PC-9 (cell line): ENCODE measurements around the gene ST8SIA6. TPM values are rescaled to one million over a fixed set of nuclear protein-coding genes. Genes with fewer than 3 reads are reported as not detected.
"Not testable (repeated sequence)": the region's sequence is repeated elsewhere in the genome, so short reads cannot be mapped to it uniquely, and the experiment has no call there.

Experiments used
- BruUV-seq: library from RNA; stranded (reverse); fragments of 400-500 nt; replicated peaks from 2 replicates; lab custom pipeline; 2021; lab: Mats Ljungman, UMichigan
- CTCF ChIA-PET: fragments of 300-600 bp; sonication (Branson Sonifier 250); formaldehyde crosslinking; loops from one replicate; lab custom pipeline; 2022; ENCODE audit warnings: antibody characterized with exemption; lab: Charles Lee
- POLR2A ChIA-PET: fragments of 300-600 bp; sonication (Branson Sonifier 250); formaldehyde crosslinking; loops from one replicate; lab custom pipeline; 2022; ENCODE audit warnings: antibody characterized with exemption; ENCODE audit not compliant: unreplicated experiment; lab: Charles Lee
- DNase-seq, 2 experiments: peaks; one replicate each; pipeline versions ENCODE4 v3.0.0 to v3.0.0-alpha.2; 2015 to 2022; ENCODE audit warnings: mixed read lengths in 1 of 2
- H2AFZ ChIP-seq: fragments of 200-600 bp; sonication (generic); 2 replicates; pipeline ENCODE4 v1.8.1; 2017; ENCODE audit warnings: antibody characterized with exemption
- H3F3A ChIP-seq: fragments of 200-600 bp; sonication (generic); 2 replicates; pipeline ENCODE4 v1.8.1; 2017; ENCODE audit warnings: antibody characterized with exemption, mild to moderate bottlenecking, low read depth; ENCODE audit not compliant: insufficient read depth
- H3K27ac ChIP-seq: fragments of 200-600 bp; sonication (generic); 2 replicates; pipeline ENCODE4 v1.6.1; 2016; ENCODE audit warnings: mixed run types
- H3K27me3 ChIP-seq: fragments of 200-600 bp; sonication (generic); 2 replicates; pipeline ENCODE4 v1.6.1; 2016; ENCODE audit warnings: low read depth, mixed run types; ENCODE audit not compliant: insufficient read depth
- H3K36me3 ChIP-seq: fragments of 200-600 bp; sonication (generic); 2 replicates; pipeline ENCODE4 v1.6.1; 2016; ENCODE audit warnings: low read depth, mixed run types
- H3K4me1 ChIP-seq: fragments of 200-600 bp; sonication (generic); replicated peaks from 2 replicates; pipeline ENCODE4 v1.6.1; 2016; ENCODE audit warnings: mixed run types; ENCODE audit not compliant: insufficient read depth
- H3K4me2 ChIP-seq: fragments of 200-600 bp; sonication (generic); 2 replicates; pipeline ENCODE4 v1.6.1; 2017; ENCODE audit warnings: mixed run types
- H3K4me3 ChIP-seq: fragments of 200-600 bp; sonication (generic); 2 replicates; pipeline ENCODE4 v1.6.1; 2016; ENCODE audit warnings: mixed run types
- H3K79me2 ChIP-seq: fragments of 200-600 bp; sonication (generic); 2 replicates; pipeline ENCODE4 v1.6.1; 2017; ENCODE audit warnings: low read depth, mixed run types
- H3K9me2 ChIP-seq: fragments of 200-600 bp; sonication (generic); 2 replicates; pipeline ENCODE4 v1.8.1; 2017; ENCODE audit warnings: mild to moderate bottlenecking; ENCODE audit not compliant: insufficient read depth
- H3K9me3 ChIP-seq: fragments of 200-600 bp; sonication (generic); 2 replicates; pipeline ENCODE4 v1.8.1; 2016; ENCODE audit warnings: low read depth; ENCODE audit not compliant: insufficient read depth
- H4K20me1 ChIP-seq: fragments of 200-600 bp; sonication (generic); 2 replicates; pipeline ENCODE4 v1.8.1; 2017; ENCODE audit not compliant: insufficient read depth
- CTCF ChIP-seq: fragments of 200-600 bp; sonication (generic); conservative IDR thresholded peaks from 2 replicates; pipeline ENCODE4 v1.6.1; 2017; ENCODE audit warnings: mixed run types, antibody characterized with exemption, mild to moderate bottlenecking, moderate library complexity
- EZH2 ChIP-seq: fragments of 200-600 bp; sonication (generic); IDR thresholded peaks from 2 replicates; pipeline ENCODE4 v1.8.0; 2017; ENCODE audit warnings: antibody characterized with exemption, low read depth
- intact Hi-C: fragments of 100-400 bp; cut with micrococcal nuclease; formaldehyde crosslinking; loops from one replicate; pipeline ENCODE4 v1.10.0; 2022; ENCODE audit not compliant: unreplicated experiment
- total RNA-seq: library from RNA; stranded (reverse); gene quantifications from 2 replicates; pipeline ENCODE4 v1.2.3, GENCODE V29; 2021

The ST8SIA6 gene
- total RNA-seq, 1 experiment from 2014 or later: 2.1 TPM

GRCh38 chr10:17407047-17407446, 47.3 kb downstream of the ST8SIA6 start:
- TF ChIP-seq CTCF: no peak
- no peak for TF ChIP-seq EZH2
- Histone ChIP-seq H3K4me3 (no peak overlapping the region), H3K4me1 (no peaks in the 10 kb centered on the region), H3F3A (no peaks in the 10 kb centered on the region), H3K27me3 (no peaks in the 10 kb centered on the region), H3K36me3 (no peaks in the 10 kb centered on the region), H2AFZ (no peak overlapping the region), H3K9me3 (no peaks in the 10 kb centered on the region), H3K27ac (no peak overlapping the region), H3K4me2 (no peak overlapping the region), H4K20me1 (no peaks in the 10 kb centered on the region), H3K79me2 (no peaks in the 10 kb centered on the region), H3K9me2 (no peaks in the 10 kb centered on the region; the same call in 1 of the 2 replicates)
- DNase-seq: no peak
- no TSS peak for BruUV-seq
- ChIA-PET POLR2A (no interaction called here), CTCF (no interaction called here)
- intact Hi-C loops: no loop called here

DNA sequence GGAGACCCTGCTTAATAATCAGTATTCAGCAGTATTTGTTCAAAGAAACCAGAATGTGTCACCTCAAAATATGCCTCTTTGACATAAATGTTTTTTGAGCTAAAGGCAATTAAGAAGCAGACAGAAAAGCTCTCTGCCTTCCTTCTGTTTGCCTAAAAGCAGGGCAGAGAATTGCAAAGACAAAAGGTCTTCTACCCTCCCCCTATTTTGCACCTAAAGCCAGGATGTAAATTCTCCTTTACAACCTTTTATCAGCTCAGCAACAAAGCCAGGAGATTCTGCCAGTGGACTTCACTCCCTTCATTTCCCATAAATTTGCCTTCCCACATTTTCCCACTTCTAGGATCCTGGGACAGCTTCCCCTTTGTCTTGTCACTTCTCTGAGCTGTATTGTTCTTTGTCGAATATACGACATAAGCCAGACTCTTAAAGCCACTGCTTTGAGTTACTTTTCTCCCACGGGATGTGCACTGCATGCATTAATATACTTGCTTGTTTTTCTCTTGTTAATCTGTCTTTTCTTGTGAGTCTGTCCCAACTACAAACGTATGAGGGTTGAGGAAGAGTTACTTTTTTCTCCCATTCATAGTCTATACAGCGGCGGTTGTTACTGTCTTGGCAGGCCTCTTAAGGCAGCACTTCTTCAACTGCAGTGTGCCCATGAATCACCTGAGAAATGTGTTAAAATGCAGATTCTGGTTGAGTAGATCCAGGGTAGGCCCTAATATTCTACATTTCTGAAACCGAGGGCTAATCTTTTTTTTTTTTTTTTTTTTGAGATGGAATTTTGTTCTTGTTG, 48.2 kb downstream of the ST8SIA6 start:
- intact Hi-C loops: no loop called here
- POLR2A ChIA-PET: no interaction called here
- Histone ChIP-seq H3K9me2 (no peaks in the 10 kb centered on the region; the same call in 1 of the 2 replicates), H3K27ac (no peak overlapping the region), H3K79me2 (no peaks in the 10 kb centered on the region), H3K36me3 (no peaks in the 10 kb centered on the region), H3K9me3 (no peaks in the 10 kb centered on the region), H3K4me2 (no peak overlapping the region), H3F3A (no peaks in the 10 kb centered on the region), H3K4me3 (no peak overlapping the region), H3K27me3 (no peaks in the 10 kb centered on the region), H2AFZ (no peak overlapping the region), H3K4me1 (no peaks in the 10 kb centered on the region), H4K20me1 (no peaks in the 10 kb centered on the region)
- TF ChIP-seq CTCF (no peak), EZH2 (no peak)
- CTCF ChIA-PET: no interaction called here
- BruUV-seq: no TSS peak
- DNase-seq: no peak

DNA sequence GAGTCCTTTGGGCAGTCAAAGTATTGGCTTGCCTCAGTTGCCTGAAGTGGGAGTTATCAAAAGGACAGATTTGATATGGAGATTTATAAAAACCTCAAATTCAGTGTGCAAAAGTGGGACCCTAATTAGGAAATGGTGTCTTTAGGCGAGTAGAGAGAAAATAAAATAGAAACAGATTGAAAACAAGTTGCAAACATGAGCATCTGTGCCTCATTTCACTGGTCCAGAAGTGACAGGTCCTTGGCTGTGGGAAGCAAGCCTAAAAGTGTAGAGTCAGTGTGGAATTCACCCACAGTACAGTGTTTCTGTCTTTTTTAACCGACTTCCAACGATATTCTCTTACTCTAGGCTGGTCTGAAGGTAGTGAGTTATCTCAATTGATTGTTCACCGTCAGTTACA, 51.2 kb downstream of the ST8SIA6 start:
- no peak overlapping the region for H3K4me3 ChIP-seq
- H3F3A ChIP-seq: no peaks in the 10 kb centered on the region
- no peaks in the 10 kb centered on the region for H3K27me3 ChIP-seq
- H3K36me3 ChIP-seq: no peaks in the 10 kb centered on the region
- TF ChIP-seq CTCF (no peak), EZH2 (no peak)
- no peaks in the 10 kb centered on the region for H4K20me1 ChIP-seq
- H3K79me2 ChIP-seq: no peaks in the 10 kb centered on the region
- no peak overlapping the region for H3K27ac ChIP-seq
- no peaks in the 10 kb centered on the region for H3K9me2 ChIP-seq
- no peaks in the 10 kb centered on the region for H3K4me1 ChIP-seq
- no peak overlapping the region for H3K4me2 ChIP-seq
- H2AFZ ChIP-seq: no peak overlapping the region
- intact Hi-C loops: no loop called here
- no peak for DNase-seq
- POLR2A ChIA-PET: no interaction called here
- CTCF ChIA-PET: no interaction called here
- no TSS peak for BruUV-seq
- no peaks in the 10 kb centered on the region for H3K9me3 ChIP-seq

GRCh38 chr10:17402040-17402439, 52.4 kb downstream of the ST8SIA6 start:
- H3K27ac ChIP-seq, H3K27me3 ChIP-seq, BruUV-seq, H3F3A ChIP-seq, H2AFZ ChIP-seq, intact Hi-C loops, H3K4me3 ChIP-seq, H3K4me1 ChIP-seq, CTCF ChIA-PET, H3K9me2 ChIP-seq, H3K79me2 ChIP-seq, DNase-seq, H3K4me2 ChIP-seq, H4K20me1 ChIP-seq, POLR2A ChIA-PET, H3K36me3 ChIP-seq, H3K9me3 ChIP-seq: not testable (repeated sequence)
